Measurements from ENCODE around the gene ZBTB20.

The ZBTB20 gene

GRCh38 chr3:114660808-114661207 lies 486.3 kb downstream of the ZBTB20 start:
- no peak for TF ChIP-seq CTCF (IDR thresholded peaks at IDR 0.05; ENCODE audit: insufficient read depth, low read length)
- TF ChIP-seq POLR2AphosphoS5 (IDR thresholded peaks at IDR 0.05; ENCODE audit: low read depth): no peak
- TF ChIP-seq REST (IDR thresholded peaks at IDR 0.05; ENCODE audit: insufficient replicate concordance, low read depth): no peak
- no peak for TF ChIP-seq SPI1 (IDR thresholded peaks at IDR 0.05; ENCODE audit: borderline replicate concordance, low read depth)
- TF ChIP-seq GABPA (IDR thresholded peaks at IDR 0.05; ENCODE audit: low read depth): no peak
- Histone ChIP-seq H3K4me3 (replicated peaks; ENCODE audit: insufficient read depth, low read length) (no peak overlapping the region), H3K27me3 (ENCODE audit: insufficient read depth, poor library complexity, severe bottlenecking) (no peaks in the 10 kb centered on the region), H3K27ac (replicated peaks) (no peak overlapping the region)
- DNase-seq (ENCODE audit: low read depth in 1 of 2, low spot score in 1 of 2): no peak

- H3K4me3 ChIP-seq (replicated peaks; ENCODE audit: insufficient read depth, low read length): no peak overlapping the region
- DNase-seq (ENCODE audit: low read depth in 1 of 2, low spot score in 1 of 2): no peak
- H3K27me3 ChIP-seq (ENCODE audit: insufficient read depth, poor library complexity, severe bottlenecking): no peaks in the 10 kb centered on the region
- TF ChIP-seq GABPA (IDR thresholded peaks at IDR 0.05; ENCODE audit: low read depth): no peak
- TF ChIP-seq REST (IDR thresholded peaks at IDR 0.05; ENCODE audit: insufficient replicate concordance, low read depth): no peak
- no peak for TF ChIP-seq CTCF (IDR thresholded peaks at IDR 0.05; ENCODE audit: insufficient read depth, low read length)
- no peak for TF ChIP-seq POLR2AphosphoS5 (IDR thresholded peaks at IDR 0.05; ENCODE audit: low read depth)
- TF ChIP-seq SPI1 (IDR thresholded peaks at IDR 0.05; ENCODE audit: borderline replicate concordance, low read depth): no peak
- H3K27ac ChIP-seq (replicated peaks): no peak overlapping the region
Observed at GRCh38 chr3:114660124-114660523, 487.0 kb downstream of the ZBTB20 start.

GRCh38 chr3:114659109-114660061 lies 487.7 kb downstream of the ZBTB20 start:
- H3K4me3 ChIP-seq (replicated peaks; ENCODE audit: insufficient read depth, low read length): no peak overlapping the region
- DNase-seq (ENCODE audit: low read depth in 1 of 2, low spot score in 1 of 2): no peak
- no peak for TF ChIP-seq REST (IDR thresholded peaks at IDR 0.05; ENCODE audit: insufficient replicate concordance, low read depth)
- TF ChIP-seq CTCF (IDR thresholded peaks at IDR 0.05; ENCODE audit: insufficient read depth, low read length): no peak
- TF ChIP-seq POLR2AphosphoS5 (IDR thresholded peaks at IDR 0.05; ENCODE audit: low read depth): no peak
- TF ChIP-seq GABPA (IDR thresholded peaks at IDR 0.05; ENCODE audit: low read depth): no peak
- TF ChIP-seq SPI1 (IDR thresholded peaks at IDR 0.05; ENCODE audit: borderline replicate concordance, low read depth): no peak
- no peak overlapping the region for H3K27ac ChIP-seq (replicated peaks)
- no peaks in the 10 kb centered on the region for H3K27me3 ChIP-seq (ENCODE audit: insufficient read depth, poor library complexity, severe bottlenecking)
